Measurements from ENCODE around the gene CD19.

DNA sequence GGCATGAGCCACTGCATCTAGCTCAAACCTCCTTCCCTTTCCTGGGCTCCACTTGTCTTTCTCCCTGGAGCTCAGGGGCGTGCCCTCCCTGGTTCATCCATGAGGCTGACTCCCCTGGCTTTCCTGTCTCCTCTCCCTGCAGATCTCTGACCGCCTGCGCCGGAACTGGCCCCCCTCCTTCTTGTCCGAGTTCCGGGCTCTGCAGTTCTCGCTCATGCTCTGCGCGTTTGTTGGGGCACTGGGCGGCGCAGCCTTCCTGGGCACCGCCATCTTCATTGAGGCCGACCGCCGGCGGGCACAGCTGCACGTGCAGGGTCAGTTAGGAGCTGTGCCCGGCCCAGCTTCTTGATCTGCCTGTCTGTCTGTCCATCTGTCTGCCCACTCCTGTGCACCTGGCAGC, 51.9 kb downstream of the CD19 start:
- TF ChIP-seq, protein P1, sequence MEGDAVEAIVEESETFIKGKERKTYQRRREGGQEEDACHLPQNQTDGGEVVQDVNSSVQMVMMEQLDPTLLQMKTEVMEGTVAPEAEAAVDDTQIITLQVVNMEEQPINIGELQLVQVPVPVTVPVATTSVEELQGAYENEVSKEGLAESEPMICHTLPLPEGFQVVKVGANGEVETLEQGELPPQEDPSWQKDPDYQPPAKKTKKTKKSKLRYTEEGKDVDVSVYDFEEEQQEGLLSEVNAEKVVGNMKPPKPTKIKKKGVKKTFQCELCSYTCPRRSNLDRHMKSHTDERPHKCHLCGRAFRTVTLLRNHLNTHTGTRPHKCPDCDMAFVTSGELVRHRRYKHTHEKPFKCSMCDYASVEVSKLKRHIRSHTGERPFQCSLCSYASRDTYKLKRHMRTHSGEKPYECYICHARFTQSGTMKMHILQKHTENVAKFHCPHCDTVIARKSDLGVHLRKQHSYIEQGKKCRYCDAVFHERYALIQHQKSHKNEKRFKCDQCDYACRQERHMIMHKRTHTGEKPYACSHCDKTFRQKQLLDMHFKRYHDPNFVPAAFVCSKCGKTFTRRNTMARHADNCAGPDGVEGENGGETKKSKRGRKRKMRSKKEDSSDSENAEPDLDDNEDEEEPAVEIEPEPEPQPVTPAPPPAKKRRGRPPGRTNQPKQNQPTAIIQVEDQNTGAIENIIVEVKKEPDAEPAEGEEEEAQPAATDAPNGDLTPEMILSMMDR (optimal IDR thresholded peaks at IDR 0.05 in 1 of 3, IDR thresholded peaks at IDR 0.05 in 1 of 3, conservative IDR thresholded peaks at IDR 0.05 in 1 of 3; ENCODE audit: extremely low read depth in 1 of 3, insufficient read depth in 2 of 3, low read length in 3 of 3) = no peak
- TF ChIP-seq EZH2 (IDR thresholded peaks at IDR 0.05; ENCODE audit: low read length) = no peak
